22Rv1 (cell line): ENCODE measurements around the gene TMEM240.
A peak's percentile ranks its signal among the peaks of the same experiment; 100 is the strongest.

Source experiments
- H3K27ac ChIP-seq: fragments of 450-650 bp; 2 replicates; pipeline ENCODE4 v1.5.1; 2017
- CTCF ChIP-seq: fragments of 450-650 bp; IDR thresholded peaks from 2 replicates; pipeline ENCODE4 v1.5.1; 2017; ENCODE audit warnings: mild to moderate bottlenecking
- ZFX ChIP-seq: fragments of 450-650 bp; IDR thresholded peaks from 2 replicates; pipeline ENCODE4 v1.6.1; 2017; ENCODE audit warnings: antibody characterized with exemption, borderline replicate concordance

Gene TMEM240

DNA sequence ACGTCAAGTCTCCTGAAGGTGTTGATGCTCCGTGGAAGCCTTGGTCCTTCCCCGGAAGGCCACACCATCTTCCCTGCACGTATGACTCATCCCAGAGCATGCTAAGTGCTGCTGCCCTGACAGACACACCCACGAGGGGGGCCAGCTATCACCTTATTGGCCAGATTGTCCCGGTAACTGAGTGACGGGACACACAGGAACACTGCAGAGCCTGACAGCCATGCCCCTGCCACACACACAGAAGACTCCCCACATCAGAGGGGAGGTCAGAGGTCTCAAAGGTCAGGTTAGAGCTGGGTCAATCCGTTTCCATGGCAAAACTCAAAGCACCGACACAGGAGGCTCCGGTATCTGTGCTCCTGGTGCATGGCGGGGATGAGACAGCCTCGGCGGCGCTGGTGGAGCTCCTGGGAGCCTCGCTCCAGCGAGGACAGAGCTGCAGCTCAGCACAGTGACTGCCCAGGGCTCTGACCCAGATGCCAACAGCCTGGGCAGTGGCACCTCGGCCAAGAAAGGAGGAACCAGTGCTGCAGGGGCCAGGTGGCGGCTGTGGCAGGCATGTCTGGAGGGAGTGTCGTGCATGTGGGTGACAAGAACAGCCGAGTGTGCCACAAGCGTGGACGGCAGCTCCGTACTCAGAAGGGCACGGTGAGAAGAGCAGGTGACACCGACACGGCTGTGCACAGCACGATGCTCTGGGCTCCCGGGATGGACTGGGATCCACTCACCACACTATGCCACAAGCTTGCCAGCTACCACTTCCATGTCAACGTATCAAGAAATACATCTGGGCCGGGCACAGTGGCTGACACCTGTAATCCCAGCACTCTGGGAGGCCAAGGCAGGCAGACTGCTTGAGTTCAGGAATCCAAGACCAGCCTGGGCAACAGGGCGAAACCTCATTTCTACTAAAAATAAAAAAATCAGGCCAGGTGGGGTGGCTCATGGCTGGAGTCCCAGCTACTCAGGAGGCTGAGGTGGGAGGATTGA is 14.8 kb upstream of the TMEM240 start:
- no peak overlapping the region for H3K27ac ChIP-seq
- TF ChIP-seq CTCF (no peak), ZFX (no peak)

- no peak overlapping the region for H3K27ac ChIP-seq
- TF ChIP-seq CTCF (no peak), ZFX (no peak)
These were observed 14.1 kb upstream of the TMEM240 start for GRCh38 chr1:1554550-1554925.

DNA sequence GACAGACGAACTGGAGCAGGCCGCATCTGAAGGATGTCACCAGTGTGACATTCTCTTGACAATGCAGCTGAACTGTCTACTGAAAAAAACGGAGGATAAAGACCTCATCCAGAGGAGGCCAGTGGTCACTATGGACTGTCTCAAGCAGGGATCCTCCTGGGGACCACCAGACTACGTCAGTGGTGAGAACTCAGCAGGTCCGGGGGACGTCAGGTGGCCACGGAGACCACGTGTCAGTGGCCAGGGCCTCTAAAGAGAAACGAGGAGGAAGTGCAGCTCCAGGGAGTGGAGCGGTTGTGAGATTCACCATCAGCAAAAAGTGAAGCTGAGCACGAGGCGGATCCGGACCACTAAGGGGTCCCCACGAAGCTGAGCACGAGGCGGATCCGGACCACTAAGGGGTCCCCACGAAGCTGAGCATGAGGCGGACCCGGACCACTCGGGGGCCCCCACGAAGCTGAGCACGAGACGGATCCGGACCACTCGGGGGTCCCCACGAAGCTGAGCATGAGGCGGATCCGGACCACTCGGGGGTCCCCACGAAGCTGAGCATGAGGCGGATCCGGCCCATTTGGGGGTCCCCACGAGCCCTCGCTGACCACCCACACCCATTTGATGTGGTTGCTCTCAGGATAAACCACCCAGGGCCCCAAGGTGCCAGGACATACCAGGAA is 13.5 kb upstream of the TMEM240 start:
- H3K27ac ChIP-seq = no peak overlapping the region
- TF ChIP-seq ZFX = no peak

DNA sequence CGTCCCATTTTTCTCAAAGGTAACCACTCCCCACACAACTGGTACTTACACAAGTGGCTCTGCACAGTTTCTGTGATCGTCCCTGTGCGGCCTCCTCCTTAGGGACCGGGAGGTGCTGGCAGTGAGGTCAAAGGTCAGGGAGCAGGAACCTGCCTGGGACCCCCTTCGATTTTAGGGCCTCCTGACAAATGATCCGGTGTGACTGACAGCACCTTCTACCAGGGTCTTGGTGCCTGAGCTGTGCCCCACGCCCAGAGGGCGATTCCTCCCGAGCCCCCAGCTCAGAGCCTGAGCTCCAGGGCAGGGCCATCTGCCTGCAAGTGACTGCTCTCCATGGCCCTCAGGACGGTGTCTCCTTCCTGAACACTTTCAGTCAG is 11.8 kb upstream of the TMEM240 start:
- no peak overlapping the region for H3K27ac ChIP-seq

GRCh38 chr1:1551524-1552262 is 11.3 kb upstream of the TMEM240 start:
- no peak for TF ChIP-seq ZFX
- TF ChIP-seq CTCF = no peak

More for the DNA sequence above, 11.8 kb upstream of the TMEM240 start:
- TF ChIP-seq ZFX (no peak), CTCF (no peak)

DNA sequence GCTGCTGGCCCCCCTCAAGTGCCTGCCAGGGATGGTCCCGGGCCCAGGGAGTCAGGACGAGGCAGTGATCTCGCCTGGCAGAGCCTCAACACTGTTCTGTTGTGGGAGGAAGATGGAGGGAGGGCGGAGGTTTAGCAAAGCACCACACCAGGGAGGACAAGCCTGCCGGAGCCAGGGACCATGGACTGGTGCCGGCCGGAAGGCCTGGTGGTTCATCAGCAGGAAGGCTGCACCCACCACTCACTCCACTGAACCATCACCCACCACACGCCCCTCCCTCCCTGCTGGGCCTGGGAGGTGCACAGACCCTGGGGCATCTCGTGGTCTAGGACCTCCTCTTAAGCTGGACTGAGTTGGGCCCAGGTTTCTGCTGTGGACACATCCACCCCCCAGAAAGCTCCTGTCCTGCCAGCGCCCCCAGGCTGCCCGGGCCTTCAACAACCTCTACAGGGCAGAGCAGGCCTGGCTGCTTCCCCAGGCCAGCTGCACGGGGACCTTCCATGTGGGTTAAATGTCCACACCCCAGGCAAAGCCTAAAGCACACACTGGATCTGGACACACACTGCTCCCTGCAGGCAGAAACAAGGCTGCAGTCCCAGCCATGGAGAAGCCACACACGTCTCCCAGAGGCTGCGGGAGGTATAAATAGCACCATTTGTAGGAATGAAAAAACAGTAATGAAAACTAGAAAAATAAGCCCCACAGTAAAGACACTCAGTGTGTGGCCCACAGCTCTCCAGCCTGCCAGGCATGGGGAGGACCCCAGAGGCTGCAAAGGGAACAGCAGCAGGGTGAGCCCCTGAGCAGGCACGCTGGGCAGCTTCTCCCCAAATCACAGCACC is 10.4 kb upstream of the TMEM240 start:
- peak; percentile 30 for TF ChIP-seq CTCF
- no peak for TF ChIP-seq ZFX
- H3K27ac ChIP-seq = 0 out of 2 replicates have a peak overlapping the region, but pooled peaks have one; percentile 7

More at GRCh38 chr1:1551524-1552262, 11.3 kb upstream of the TMEM240 start:
- H3K27ac ChIP-seq = no peak overlapping the region

- TF ChIP-seq CTCF (no peak), ZFX (no peak)
- H3K27ac ChIP-seq = 0 out of 2 replicates have a peak overlapping the region, but pooled peaks have one; percentile 7
These were observed 9.7 kb upstream of the TMEM240 start for GRCh38 chr1:1550087-1550486.
